Caco-2 (cell line): Measurements from ENCODE around the gene CDK11A. TPM values are rescaled to one million over a fixed set of nuclear protein-coding genes. Genes with fewer than 3 reads are reported as not detected.

Experiments
- BruUV-seq: library from RNA; stranded (reverse); fragments of 400-500 nt; replicated peaks from 2 replicates; lab custom pipeline; 2021; lab: Mats Ljungman, UMichigan
- CTCF ChIA-PET: fragments of 300-600 bp; sonication (Branson Sonifier 250); formaldehyde crosslinking; loops from one replicate; lab custom pipeline; 2022; ENCODE audit warnings: antibody characterized with exemption; lab: Charles Lee
- POLR2A ChIA-PET: fragments of 300-600 bp; sonication (Branson Sonifier 250); formaldehyde crosslinking; loops from one replicate; lab custom pipeline; 2022; ENCODE audit warnings: antibody characterized with exemption; lab: Charles Lee
- DNase-seq, 2 experiments: peaks; one replicate each; pipeline versions ENCODE4 v3.0.0 to v3.0.0-alpha.2; 2020 to 2022
- H3K27me3 ChIP-seq: replicated peaks from 2 replicates; pipeline ENCODE4 v1.6.0; 2011; ENCODE audit warnings: low read length; ENCODE audit not compliant: control insufficient read depth, insufficient read depth
- H3K36me3 ChIP-seq: 2 replicates; pipeline ENCODE4 v1.5.1; 2011; ENCODE audit warnings: low read length; ENCODE audit not compliant: control insufficient read depth, insufficient read depth
- H3K4me1 ChIP-seq: fragments of 250-450 bp; sonication (Bioruptor Pico); 2 replicates; pipeline ENCODE4 v1.5.1; 2020; ENCODE audit warnings: mild to moderate bottlenecking
- H3K4me3 ChIP-seq: 2 replicates; pipeline ENCODE4 v1.5.1; 2011; ENCODE audit warnings: low read depth, mild to moderate bottlenecking, control low read depth, low read length
- H3K9me3 ChIP-seq: fragments of 250-450 bp; sonication (Bioruptor Pico); 2 replicates; pipeline ENCODE4 v1.5.1; 2020; ENCODE audit warnings: mild to moderate bottlenecking, moderate library complexity
- H3K27ac Mint-ChIP-seq: one replicate; pipeline ENCODE4 v1.8.0; 2022; ENCODE audit warnings: mixed read lengths; ENCODE audit not compliant: unreplicated experiment
- H3K27me3 Mint-ChIP-seq: one replicate; pipeline ENCODE4 v1.8.0; 2022; ENCODE audit warnings: mixed read lengths; ENCODE audit not compliant: insufficient read depth, unreplicated experiment
- H3K36me3 Mint-ChIP-seq: one replicate; pipeline ENCODE4 v1.8.0; 2022; ENCODE audit warnings: mild to moderate bottlenecking, mixed read lengths; ENCODE audit not compliant: insufficient read depth, unreplicated experiment
- H3K4me1 Mint-ChIP-seq: one replicate; pipeline ENCODE4 v1.8.0; 2022; ENCODE audit warnings: low read depth, mixed read lengths; ENCODE audit not compliant: unreplicated experiment
- H3K4me3 Mint-ChIP-seq: one replicate; pipeline ENCODE4 v1.8.0; 2022; ENCODE audit warnings: mild to moderate bottlenecking, moderate library complexity, mixed read lengths; ENCODE audit not compliant: unreplicated experiment
- H3K9me3 Mint-ChIP-seq: one replicate; pipeline ENCODE4 v1.8.0; 2022; ENCODE audit warnings: mixed read lengths; ENCODE audit not compliant: unreplicated experiment
- intact Hi-C: fragments of 100-400 bp; cut with micrococcal nuclease; formaldehyde crosslinking; loops from one replicate; pipeline ENCODE4 v1.10.0; 2022; ENCODE audit not compliant: unreplicated experiment
- total RNA-seq: library from RNA; stranded (reverse); gene quantifications from 2 replicates; pipeline ENCODE4 v1.2.3, GENCODE V29; 2022
- TF ChIP-seq, protein P1 (sequence below), 2 experiments: fragments of 200-600 bp in 1 of 2; IDR thresholded peaks; 1 replicate in 1 of 2; 2 replicates in 1 of 2; pipeline versions ENCODE4 v1.5.1 to v1.8.0; 2011 to 2022; ENCODE audit warnings: antibody characterized with exemption in 1 of 2, control low read depth in 1 of 2, inconsistent platforms in 1 of 2, low read depth in 1 of 2, low read length in 1 of 2, mild to moderate bottlenecking in 1 of 2, moderate library complexity in 1 of 2; ENCODE audit not compliant: insufficient read depth in 1 of 2, severe bottlenecking in 1 of 2, unreplicated experiment in 1 of 2

The CDK11A gene
- total RNA-seq, 1 experiment from 2014 or later: 53.7 TPM

GRCh38 chr1:1755852-1756251 is 31.7 kb upstream of the CDK11A start:
- intact Hi-C loops: no loop called here
- Mint-ChIP-seq H3K9me3 (no peaks in the 10 kb centered on the region), H3K27me3 (no peaks in the 10 kb centered on the region), H3K36me3 (peaks cover 40% of the 10 kb centered on the region), H3K4me3 (no peak overlapping the region), H3K4me1 (no peaks in the 10 kb centered on the region), H3K27ac (no peak overlapping the region)
- BruUV-seq: no TSS peak
- ChIA-PET POLR2A (no interaction called here), CTCF (no interaction called here)
- Histone ChIP-seq H3K4me3 (no peak overlapping the region), H3K27me3 (no peaks in the 10 kb centered on the region), H3K36me3 (no peaks in the 10 kb centered on the region; the same call in 1 of the 2 replicates), H3K9me3 (no peaks in the 10 kb centered on the region), H3K4me1 (no peaks in the 10 kb centered on the region)
- no peak for DNase-seq
- TF ChIP-seq, protein P1, sequence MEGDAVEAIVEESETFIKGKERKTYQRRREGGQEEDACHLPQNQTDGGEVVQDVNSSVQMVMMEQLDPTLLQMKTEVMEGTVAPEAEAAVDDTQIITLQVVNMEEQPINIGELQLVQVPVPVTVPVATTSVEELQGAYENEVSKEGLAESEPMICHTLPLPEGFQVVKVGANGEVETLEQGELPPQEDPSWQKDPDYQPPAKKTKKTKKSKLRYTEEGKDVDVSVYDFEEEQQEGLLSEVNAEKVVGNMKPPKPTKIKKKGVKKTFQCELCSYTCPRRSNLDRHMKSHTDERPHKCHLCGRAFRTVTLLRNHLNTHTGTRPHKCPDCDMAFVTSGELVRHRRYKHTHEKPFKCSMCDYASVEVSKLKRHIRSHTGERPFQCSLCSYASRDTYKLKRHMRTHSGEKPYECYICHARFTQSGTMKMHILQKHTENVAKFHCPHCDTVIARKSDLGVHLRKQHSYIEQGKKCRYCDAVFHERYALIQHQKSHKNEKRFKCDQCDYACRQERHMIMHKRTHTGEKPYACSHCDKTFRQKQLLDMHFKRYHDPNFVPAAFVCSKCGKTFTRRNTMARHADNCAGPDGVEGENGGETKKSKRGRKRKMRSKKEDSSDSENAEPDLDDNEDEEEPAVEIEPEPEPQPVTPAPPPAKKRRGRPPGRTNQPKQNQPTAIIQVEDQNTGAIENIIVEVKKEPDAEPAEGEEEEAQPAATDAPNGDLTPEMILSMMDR (IDR thresholded peaks at IDR 0.05; ENCODE audit: insufficient read depth in 1 of 2, low read depth in 1 of 2, low read length in 1 of 2, severe bottlenecking in 1 of 2, unreplicated experiment in 1 of 2): no peak

DNA sequence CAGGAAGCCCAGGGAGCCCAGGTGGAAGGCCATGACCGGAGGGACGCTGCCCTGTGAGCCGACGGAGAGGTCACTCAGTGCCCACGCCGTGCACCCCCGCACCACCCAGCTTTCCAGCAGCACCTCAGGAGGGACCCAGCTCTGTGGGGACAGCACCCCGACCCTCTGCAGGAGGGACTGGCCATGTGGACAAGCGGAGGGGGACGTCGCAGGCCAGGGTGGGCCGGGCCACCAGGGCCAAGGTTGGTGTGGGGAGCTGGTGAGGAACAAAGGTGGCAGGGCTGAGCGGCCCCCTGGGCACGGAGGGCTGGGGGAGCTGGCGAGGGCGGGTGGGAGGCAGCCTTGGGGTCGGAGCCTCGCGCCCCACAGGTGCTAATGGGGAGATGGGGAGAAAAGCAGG is 31.3 kb upstream of the CDK11A start:
- BruUV-seq: no TSS peak
- no peak overlapping the region for H3K27ac Mint-ChIP-seq
- ChIA-PET POLR2A (interaction anchor here (0.6 kb wide), 1 partner anchor 39 kb away, joined by 5 read pairs; no protein-coding TSS in a partner anchor), CTCF (no interaction called here)
- Histone ChIP-seq H3K27me3 (no peaks in the 10 kb centered on the region), H3K9me3 (no peaks in the 10 kb centered on the region), H3K4me1 (no peaks in the 10 kb centered on the region), H3K4me3 (no peak overlapping the region), H3K36me3 (no peaks in the 10 kb centered on the region; the same call in 1 of the 2 replicates)
- no peak for DNase-seq
- H3K4me3 Mint-ChIP-seq: no peak overlapping the region
- H3K27me3 Mint-ChIP-seq: no peaks in the 10 kb centered on the region
- no peaks in the 10 kb centered on the region for H3K9me3 Mint-ChIP-seq
- H3K36me3 Mint-ChIP-seq: peaks cover 40% of the 10 kb centered on the region
- H3K4me1 Mint-ChIP-seq: no peaks in the 10 kb centered on the region
- intact Hi-C loops: no loop called here
- TF ChIP-seq, protein P1 (IDR thresholded peaks at IDR 0.05; ENCODE audit: insufficient read depth in 1 of 2, low read depth in 1 of 2, low read length in 1 of 2, severe bottlenecking in 1 of 2, unreplicated experiment in 1 of 2): no peak

GRCh38 chr1:1754051-1754815 is 30.1 kb upstream of the CDK11A start:
- H3K9me3 ChIP-seq: no peaks in the 10 kb centered on the region
- CTCF ChIA-PET: no interaction called here
- H3K36me3 ChIP-seq: no peaks in the 10 kb centered on the region; the same call in 1 of the 2 replicates
- no peak overlapping the region for H3K27ac Mint-ChIP-seq
- H3K36me3 Mint-ChIP-seq: peaks cover 34% of the 10 kb centered on the region
- H3K9me3 Mint-ChIP-seq: no peaks in the 10 kb centered on the region
- no peak for DNase-seq
- no peaks in the 10 kb centered on the region for H3K27me3 Mint-ChIP-seq
- H3K4me1 Mint-ChIP-seq: no peaks in the 10 kb centered on the region
- H3K4me3 ChIP-seq: no peak overlapping the region
- no TSS peak for BruUV-seq
- TF ChIP-seq, protein P1 (IDR thresholded peaks at IDR 0.05; ENCODE audit: insufficient read depth in 1 of 2, low read depth in 1 of 2, low read length in 1 of 2, severe bottlenecking in 1 of 2, unreplicated experiment in 1 of 2): no peak
- no peak overlapping the region for H3K4me3 Mint-ChIP-seq
- intact Hi-C loops: no loop called here
- POLR2A ChIA-PET: interaction anchor here (0.6 kb wide), 1 partner anchor 111 kb away, joined by 3 read pairs; no protein-coding TSS in a partner anchor
- H3K4me1 ChIP-seq: no peaks in the 10 kb centered on the region
- no peaks in the 10 kb centered on the region for H3K27me3 ChIP-seq
